ENCODE data around the gene CDX4.
"Not testable (repeated sequence)": the region's sequence is repeated elsewhere in the genome, so short reads cannot be mapped to it uniquely, and the experiment has no call there.

CDX4 gene

GRCh38 chrX:73468376-73468775 is 21.5 kb downstream of the CDX4 start:
- H3K27ac ChIP-seq (replicated peaks): no peak overlapping the region
- H3K4me3 ChIP-seq (replicated peaks; ENCODE audit: insufficient read depth, low read length): no peak overlapping the region
- DNase-seq (ENCODE audit: low read depth in 1 of 2, low spot score in 1 of 2): no peak
- H3K27me3 ChIP-seq (ENCODE audit: insufficient read depth, poor library complexity, severe bottlenecking): no peaks in the 10 kb centered on the region
- TF ChIP-seq SPI1 (IDR thresholded peaks at IDR 0.05; ENCODE audit: borderline replicate concordance, low read depth): no peak

GRCh38 chrX:73478961-73479360 is 32.1 kb downstream of the CDX4 start:
- Histone ChIP-seq H3K27me3 (ENCODE audit: insufficient read depth, poor library complexity, severe bottlenecking) (no peaks in the 10 kb centered on the region), H3K27ac (replicated peaks) (no peak overlapping the region), H3K4me3 (replicated peaks; ENCODE audit: insufficient read depth, low read length) (no peak overlapping the region)
- no peak for DNase-seq (ENCODE audit: low read depth in 1 of 2, low spot score in 1 of 2)
- TF ChIP-seq GABPA (IDR thresholded peaks at IDR 0.05; ENCODE audit: low read depth): no peak
- TF ChIP-seq SPI1 (IDR thresholded peaks at IDR 0.05; ENCODE audit: borderline replicate concordance, low read depth): no peak
- TF ChIP-seq REST (IDR thresholded peaks at IDR 0.05; ENCODE audit: insufficient replicate concordance, low read depth): no peak
- TF ChIP-seq CTCF (IDR thresholded peaks at IDR 0.05; ENCODE audit: insufficient read depth, low read length): no peak
- no peak for TF ChIP-seq POLR2AphosphoS5 (IDR thresholded peaks at IDR 0.05; ENCODE audit: low read depth)

- H3K4me3 ChIP-seq (replicated peaks; ENCODE audit: insufficient read depth, low read length): no peak overlapping the region
- DNase-seq (ENCODE audit: low read depth in 1 of 2, low spot score in 1 of 2): no peak
- H3K27me3 ChIP-seq (ENCODE audit: insufficient read depth, poor library complexity, severe bottlenecking): no peaks in the 10 kb centered on the region
- no peak for TF ChIP-seq CTCF (IDR thresholded peaks at IDR 0.05; ENCODE audit: insufficient read depth, low read length)
- TF ChIP-seq POLR2AphosphoS5 (IDR thresholded peaks at IDR 0.05; ENCODE audit: low read depth): no peak
- no peak for TF ChIP-seq GABPA (IDR thresholded peaks at IDR 0.05; ENCODE audit: low read depth)
- TF ChIP-seq REST (IDR thresholded peaks at IDR 0.05; ENCODE audit: insufficient replicate concordance, low read depth): no peak
- no peak for TF ChIP-seq SPI1 (IDR thresholded peaks at IDR 0.05; ENCODE audit: borderline replicate concordance, low read depth)
- no peak overlapping the region for H3K27ac ChIP-seq (replicated peaks)
Measured at GRCh38 chrX:73481521-73481920, 34.7 kb downstream of the CDX4 start.

- no peak for TF ChIP-seq SPI1 (IDR thresholded peaks at IDR 0.05; ENCODE audit: borderline replicate concordance, low read depth)
- TF ChIP-seq CTCF (IDR thresholded peaks at IDR 0.05; ENCODE audit: insufficient read depth, low read length): no peak
- no peak for TF ChIP-seq POLR2AphosphoS5 (IDR thresholded peaks at IDR 0.05; ENCODE audit: low read depth)
- no peak for TF ChIP-seq GABPA (IDR thresholded peaks at IDR 0.05; ENCODE audit: low read depth)
- TF ChIP-seq REST (IDR thresholded peaks at IDR 0.05; ENCODE audit: insufficient replicate concordance, low read depth): no peak
- H3K4me3 ChIP-seq (replicated peaks; ENCODE audit: insufficient read depth, low read length): no peak overlapping the region
- H3K27me3 ChIP-seq (ENCODE audit: insufficient read depth, poor library complexity, severe bottlenecking): no peaks in the 10 kb centered on the region
- DNase-seq (ENCODE audit: low read depth in 1 of 2, low spot score in 1 of 2): no peak
- H3K27ac ChIP-seq (replicated peaks): no peak overlapping the region
Measured at GRCh38 chrX:73490661-73491060, 43.8 kb downstream of the CDX4 start.

- H3K27ac ChIP-seq (replicated peaks); DNase-seq (ENCODE audit: low read depth in 1 of 2, low spot score in 1 of 2); H3K4me3 ChIP-seq (replicated peaks; ENCODE audit: insufficient read depth, low read length); H3K27me3 ChIP-seq (ENCODE audit: insufficient read depth, poor library complexity, severe bottlenecking): not testable (repeated sequence)
Measured at GRCh38 chrX:73492178-73492577, 45.3 kb downstream of the CDX4 start.

Measured in HL-60 (cell line).